GM12878 (cell line): Measurements from ENCODE around the gene ACVR1. TPM values are rescaled to one million over a fixed set of nuclear protein-coding genes. Genes with fewer than 3 reads are reported as not detected.

ENCODE experiments used
- ATAC-seq: fragments of 200-7000 bp; cut with Tn5 transposase; 3 replicates; pipeline ENCODE4 v1.9.1; 2020; ENCODE audit warnings: mild to moderate bottlenecking, moderate library complexity
- BruUV-seq: library from RNA; stranded (reverse); fragments of 400-500 nt; replicated peaks from 2 replicates; lab custom pipeline; 2021; lab: Mats Ljungman, UMichigan
- CTCF ChIA-PET: fragments of 300-600 bp; sonication (Branson Sonifier 250); formaldehyde crosslinking; extraction: SDS; loops from one replicate; lab custom pipeline; 2021; ENCODE audit warnings: inconsistent platforms; lab: Yijun Ruan, JAX
- POLR2A ChIA-PET: fragments of 350-600 bp; formaldehyde crosslinking; extraction: SDS; loops from one replicate; lab custom pipeline; 2021; ENCODE audit warnings: inconsistent platforms; lab: Charles Lee
- RAD21 ChIA-PET: fragments of 300-600 bp; sonication (Branson Sonifier 250); formaldehyde crosslinking; loops from one replicate; lab custom pipeline; 2023; ENCODE audit warnings: antibody characterized with exemption; ENCODE audit not compliant: unreplicated experiment; lab: Charles Lee
- SMC1A ChIA-PET: fragments of 300-600 bp; sonication (Branson Sonifier 250); formaldehyde crosslinking; loops from one replicate; lab custom pipeline; 2023; ENCODE audit not compliant: unreplicated experiment, uncharacterized antibody; lab: Charles Lee
- DNase-seq: peaks from one replicate; pipeline ENCODE4 v3.0.0-alpha.2; 2011; ENCODE audit warnings: low read depth, low spot score
- FAIRE-seq: peaks from 3 replicates; lab custom pipeline; 2011; peaks lifted over from hg19 to GRCh38; lab: Jason Lieb, UNC
- H2AFZ ChIP-seq: 2 replicates; pipeline ENCODE4 v1.6.0; 2011; ENCODE audit warnings: low read depth, low read length, control low read depth; ENCODE audit not compliant: control insufficient read depth
- H3K27ac ChIP-seq: 2 replicates; pipeline ENCODE4 v1.5.1; 2011; ENCODE audit warnings: control low read depth; ENCODE audit not compliant: control insufficient read depth, insufficient read depth
- H3K27me3 ChIP-seq, 2 experiments: replicated peaks in 1 of 2; 2 replicates each; pipeline versions ENCODE4 v1.6.0 to v1.6.1; 2011; ENCODE audit warnings: low read length in 1 of 2; ENCODE audit not compliant: control insufficient read depth in 2 of 2, insufficient read depth in 2 of 2
- H3K36me3 ChIP-seq, 2 experiments: 2 replicates each; pipeline ENCODE4 v1.5.1; 2011; ENCODE audit warnings: low read length in 1 of 2; ENCODE audit not compliant: control insufficient read depth in 2 of 2, insufficient read depth in 2 of 2
- H3K4me1 ChIP-seq: 2 replicates; pipeline ENCODE4 v1.6.1; 2011; ENCODE audit warnings: mild to moderate bottlenecking, low read length, moderate library complexity, mixed read lengths; ENCODE audit not compliant: control insufficient read depth, insufficient read depth
- H3K4me2 ChIP-seq: 2 replicates; pipeline ENCODE4 v1.6.0; 2011; ENCODE audit warnings: control low read depth; ENCODE audit not compliant: control insufficient read depth, insufficient read depth
- H3K4me3 ChIP-seq: fragments of 200-600 bp; sonication (generic); 2 replicates; pipeline ENCODE4 v1.5.1; 2016
- H3K79me2 ChIP-seq: 2 replicates; pipeline ENCODE4 v1.6.0; 2011; ENCODE audit warnings: low read length; ENCODE audit not compliant: control insufficient read depth, insufficient read depth
- H3K9ac ChIP-seq: 2 replicates; pipeline ENCODE4 v1.8.0; 2011; ENCODE audit warnings: low read length, control low read depth, mixed read lengths; ENCODE audit not compliant: control insufficient read depth, insufficient read depth
- H3K9me3 ChIP-seq: replicated peaks from 3 replicates; pipeline ENCODE4 v1.5.1; 2011; ENCODE audit warnings: mild to moderate bottlenecking, low read length; ENCODE audit not compliant: control insufficient read depth, insufficient read depth
- H4K20me1 ChIP-seq: 2 replicates; pipeline ENCODE4 v1.6.0; 2011; ENCODE audit not compliant: control insufficient read depth, insufficient read depth
- EGR1 ChIP-seq, 2 experiments: IDR thresholded peaks; 1 replicate in 1 of 2; 2 replicates in 1 of 2; pipeline ENCODE4 v1.6.1; 2011 to 2012; ENCODE audit warnings: low read depth in 2 of 2, low read length in 2 of 2, borderline replicate concordance in 1 of 2, mild to moderate bottlenecking in 1 of 2, moderate library complexity in 1 of 2
- EP300 ChIP-seq, 2 experiments: fragments of 150-350 bp in 1 of 2; IDR thresholded peaks; 2 replicates each; pipeline ENCODE4 v1.6.1; 2011 to 2012; ENCODE audit warnings: low read depth in 2 of 2, low read length in 2 of 2, borderline replicate concordance in 1 of 2, improper control_type of control experiment in 1 of 2, inconsistent platforms in 1 of 2; ENCODE audit not compliant: control insufficient read depth in 1 of 2
- IRF4 ChIP-seq: IDR thresholded peaks from 2 replicates; pipeline ENCODE4 v1.6.1; 2011; ENCODE audit warnings: low read depth, low read length
- MTA2 ChIP-seq: fragments of 450-650 bp; IDR thresholded peaks from 2 replicates; pipeline ENCODE4 v1.6.1; 2016; ENCODE audit warnings: low read depth, mild to moderate bottlenecking, moderate library complexity
- RFX5 ChIP-seq: IDR thresholded peaks from 2 replicates; pipeline ENCODE4 v1.6.1; 2011; ENCODE audit warnings: low read depth, low read length, improper control_type of control experiment
- SMARCA5 ChIP-seq: fragments of 450-650 bp; IDR thresholded peaks from 2 replicates; pipeline ENCODE4 v1.6.1; 2017; ENCODE audit warnings: mild to moderate bottlenecking
- TCF7 ChIP-seq: IDR thresholded peaks from 2 replicates; pipeline ENCODE4 v1.6.1; 2014; ENCODE audit warnings: antibody characterized with exemption, borderline replicate concordance
- ZZZ3 ChIP-seq: IDR thresholded peaks from 2 replicates; pipeline ENCODE4 v1.6.1; 2011; ENCODE audit warnings: low read depth; ENCODE audit not compliant: control insufficient read depth, insufficient read length
- WGBS: methylation state at CpG from one replicate; pipeline ENCODE4 v1.1.6; 2016; ENCODE audit warnings: low lambda C conversion rate; ENCODE audit not compliant: insufficient replicate concordance, insufficient coverage; ENCODE audit errors: missing lambda C conversion rate; 5-methylcytosine and 5-hydroxymethylcytosine counted together
- in situ Hi-C: fragments of 300-500 bp; cut with MboI; formaldehyde crosslinking; loops from 9 replicates; pipeline ENCODE4 v1.14.3; 2018; ENCODE audit warnings: mixed read lengths
- intact Hi-C: fragments of 100-400 bp; cut with micrococcal nuclease; formaldehyde crosslinking; loops from one replicate; pipeline ENCODE4 v1.14.2; 2022; ENCODE audit not compliant: unreplicated experiment
- polyA plus RNA-seq, 11 experiments: library from polyadenylated mRNA; depleted of rRNA in 4 of 11; unstranded in 6 of 11; stranded (reverse) in 5 of 11; fragments of >200 nt; fragmentation: Nextera tagmentation in 4 of 11; fragmentation: Illumina TruSeq in 1 of 11; extraction: Ambion mirVana in 4 of 11; extraction: Trizol in 1 of 11; gene quantifications; 1 replicate in 1 of 11; 2 replicates in 10 of 11; pipeline versions ENCODE4 v1.2.1 to v1.2.3, GENCODE V29; 2011 to 2016; ENCODE audit warnings: inconsistent platforms in 2 of 11, missing spikeins in 2 of 11, low read depth in 1 of 11
- total RNA-seq, 4 experiments: library from RNA; depleted of rRNA in 3 of 4; stranded (reverse); fragments of >200 nt in 3 of 4; fragmentation: Illumina TruSeq in 1 of 4; extraction: Trizol in 1 of 4; gene quantifications; 2 replicates each; pipeline versions ENCODE4 v1.2.1 to v1.2.3, GENCODE V29; 2013 to 2021
- TF ChIP-seq, protein P1 (sequence below): fragments of 450-650 bp; formaldehyde crosslinking; IDR thresholded peaks from 2 replicates; pipeline ENCODE4 v1.5.0; 2022; ENCODE audit warnings: mild to moderate bottlenecking, missing genetic modification characterization
- TF ChIP-seq, protein P2 (sequence below): IDR thresholded peaks from 2 replicates; pipeline ENCODE4 v1.6.1; 2012; ENCODE audit warnings: improper control_type of control experiment, low read depth, low read length; ENCODE audit not compliant: insufficient replicate concordance

The ACVR1 gene
- total and polyA plus RNA-seq, 10 of the 15 experiments (the other 5 are each of a cell fraction or from before 2014, with no cell fraction given): 0.06 to 0.24 (median 0.14) TPM; not detected in 4

GRCh38 chr2:157848213-157848612 is 27.9 kb downstream of the ACVR1 start:
- H3K9me3 ChIP-seq: no peaks in the 10 kb centered on the region
- ChIA-PET RAD21 (no interaction called here), SMC1A (interaction anchor here (0.6 kb wide), 1 partner anchor 353 kb away, joined by 3 read pairs; no protein-coding TSS in a partner anchor), POLR2A (no interaction called here), CTCF (interaction anchor here (0.8 kb wide), 1 partner anchor 16 kb away, joined by 6 read pairs; no protein-coding TSS in a partner anchor)
- no peak for DNase-seq
- 70% methylated on average over 4 of the region's 4 CpGs for WGBS
- no peak for ATAC-seq
- no peak overlapping the region for H3K27ac ChIP-seq
- H2AFZ ChIP-seq: no peak overlapping the region
- TF ChIP-seq IRF4 (no peak), EP300 (IDR thresholded peaks at IDR 0.05; ENCODE audit: borderline replicate concordance in 1 of 2, control insufficient read depth in 1 of 2, low read depth in 2 of 2, low read length in 2 of 2) (no peak), ZZZ3 (no peak), MTA2 (no peak), EGR1 (IDR thresholded peaks at IDR 0.05; ENCODE audit: borderline replicate concordance in 1 of 2, low read depth in 2 of 2, low read length in 2 of 2) (no peak), SMARCA5 (no peak), TCF7 (no peak), RFX5 (no peak)
- TF ChIP-seq, protein P1, sequence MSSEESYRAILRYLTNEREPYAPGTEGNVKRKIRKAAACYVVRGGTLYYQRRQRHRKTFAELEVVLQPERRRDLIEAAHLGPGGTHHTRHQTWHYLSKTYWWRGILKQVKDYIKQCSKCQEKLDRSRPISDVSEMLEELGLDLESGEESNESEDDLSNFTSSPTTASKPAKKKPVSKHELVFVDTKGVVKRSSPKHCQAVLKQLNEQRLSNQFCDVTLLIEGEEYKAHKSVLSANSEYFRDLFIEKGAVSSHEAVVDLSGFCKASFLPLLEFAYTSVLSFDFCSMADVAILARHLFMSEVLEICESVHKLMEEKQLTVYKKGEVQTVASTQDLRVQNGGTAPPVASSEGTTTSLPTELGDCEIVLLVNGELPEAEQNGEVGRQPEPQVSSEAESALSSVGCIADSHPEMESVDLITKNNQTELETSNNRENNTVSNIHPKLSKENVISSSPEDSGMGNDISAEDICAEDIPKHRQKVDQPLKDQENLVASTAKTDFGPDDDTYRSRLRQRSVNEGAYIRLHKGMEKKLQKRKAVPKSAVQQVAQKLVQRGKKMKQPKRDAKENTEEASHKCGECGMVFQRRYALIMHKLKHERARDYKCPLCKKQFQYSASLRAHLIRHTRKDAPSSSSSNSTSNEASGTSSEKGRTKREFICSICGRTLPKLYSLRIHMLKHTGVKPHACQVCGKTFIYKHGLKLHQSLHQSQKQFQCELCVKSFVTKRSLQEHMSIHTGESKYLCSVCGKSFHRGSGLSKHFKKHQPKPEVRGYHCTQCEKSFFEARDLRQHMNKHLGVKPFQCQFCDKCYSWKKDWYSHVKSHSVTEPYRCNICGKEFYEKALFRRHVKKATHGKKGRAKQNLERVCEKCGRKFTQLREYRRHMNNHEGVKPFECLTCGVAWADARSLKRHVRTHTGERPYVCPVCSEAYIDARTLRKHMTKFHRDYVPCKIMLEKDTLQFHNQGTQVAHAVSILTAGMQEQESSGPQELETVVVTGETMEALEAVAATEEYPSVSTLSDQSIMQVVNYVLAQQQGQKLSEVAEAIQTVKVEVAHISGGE (CRISPR knock-in tag): no peak
- TF ChIP-seq, protein P2, sequence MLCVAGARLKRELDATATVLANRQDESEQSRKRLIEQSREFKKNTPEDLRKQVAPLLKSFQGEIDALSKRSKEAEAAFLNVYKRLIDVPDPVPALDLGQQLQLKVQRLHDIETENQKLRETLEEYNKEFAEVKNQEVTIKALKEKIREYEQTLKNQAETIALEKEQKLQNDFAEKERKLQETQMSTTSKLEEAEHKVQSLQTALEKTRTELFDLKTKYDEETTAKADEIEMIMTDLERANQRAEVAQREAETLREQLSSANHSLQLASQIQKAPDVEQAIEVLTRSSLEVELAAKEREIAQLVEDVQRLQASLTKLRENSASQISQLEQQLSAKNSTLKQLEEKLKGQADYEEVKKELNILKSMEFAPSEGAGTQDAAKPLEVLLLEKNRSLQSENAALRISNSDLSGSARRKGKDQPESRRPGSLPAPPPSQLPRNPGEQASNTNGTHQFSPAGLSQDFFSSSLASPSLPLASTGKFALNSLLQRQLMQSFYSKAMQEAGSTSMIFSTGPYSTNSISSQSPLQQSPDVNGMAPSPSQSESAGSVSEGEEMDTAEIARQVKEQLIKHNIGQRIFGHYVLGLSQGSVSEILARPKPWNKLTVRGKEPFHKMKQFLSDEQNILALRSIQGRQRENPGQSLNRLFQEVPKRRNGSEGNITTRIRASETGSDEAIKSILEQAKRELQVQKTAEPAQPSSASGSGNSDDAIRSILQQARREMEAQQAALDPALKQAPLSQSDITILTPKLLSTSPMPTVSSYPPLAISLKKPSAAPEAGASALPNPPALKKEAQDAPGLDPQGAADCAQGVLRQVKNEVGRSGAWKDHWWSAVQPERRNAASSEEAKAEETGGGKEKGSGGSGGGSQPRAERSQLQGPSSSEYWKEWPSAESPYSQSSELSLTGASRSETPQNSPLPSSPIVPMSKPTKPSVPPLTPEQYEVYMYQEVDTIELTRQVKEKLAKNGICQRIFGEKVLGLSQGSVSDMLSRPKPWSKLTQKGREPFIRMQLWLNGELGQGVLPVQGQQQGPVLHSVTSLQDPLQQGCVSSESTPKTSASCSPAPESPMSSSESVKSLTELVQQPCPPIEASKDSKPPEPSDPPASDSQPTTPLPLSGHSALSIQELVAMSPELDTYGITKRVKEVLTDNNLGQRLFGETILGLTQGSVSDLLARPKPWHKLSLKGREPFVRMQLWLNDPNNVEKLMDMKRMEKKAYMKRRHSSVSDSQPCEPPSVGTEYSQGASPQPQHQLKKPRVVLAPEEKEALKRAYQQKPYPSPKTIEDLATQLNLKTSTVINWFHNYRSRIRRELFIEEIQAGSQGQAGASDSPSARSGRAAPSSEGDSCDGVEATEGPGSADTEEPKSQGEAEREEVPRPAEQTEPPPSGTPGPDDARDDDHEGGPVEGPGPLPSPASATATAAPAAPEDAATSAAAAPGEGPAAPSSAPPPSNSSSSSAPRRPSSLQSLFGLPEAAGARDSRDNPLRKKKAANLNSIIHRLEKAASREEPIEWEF: no peak
- in situ Hi-C loops (no loop called here), intact Hi-C loops (no loop called here)
- no peaks in the 10 kb centered on the region for H3K36me3 ChIP-seq
- H4K20me1 ChIP-seq: no peaks in the 10 kb centered on the region
- H3K4me3 ChIP-seq: no peak overlapping the region
- H3K4me2 ChIP-seq: no peak overlapping the region
- no peaks in the 10 kb centered on the region for H3K27me3 ChIP-seq
- H3K9ac ChIP-seq: no peak overlapping the region
- H3K4me1 ChIP-seq: no peaks in the 10 kb centered on the region
- no peaks in the 10 kb centered on the region for H3K79me2 ChIP-seq
- BruUV-seq: no TSS peak
- FAIRE-seq: no peak
